Mesenchymal stem cell (in vitro differentiated cells and primary cell): Measurements from ENCODE around the gene HIVEP3.

Source experiments
- DNase-seq: peaks from one replicate; pipeline ENCODE4 v3.0.0-alpha.2; 2013
- H2AFZ ChIP-seq: one replicate; pipeline ENCODE4 v1.6.1; 2013; ENCODE audit warnings: low read depth, mild to moderate bottlenecking, control low read depth, inconsistent platforms, low read length, moderate library complexity
- H2AK5ac ChIP-seq: 2 replicates; pipeline ENCODE4 v1.6.1; 2013; ENCODE audit warnings: low read length, moderate library complexity, mild to moderate bottlenecking, inconsistent platforms; ENCODE audit not compliant: severe bottlenecking
- H2BK120ac ChIP-seq: one replicate; pipeline ENCODE4 v1.6.1; 2013; ENCODE audit warnings: low read depth, mild to moderate bottlenecking, inconsistent platforms, low read length, moderate library complexity
- H2BK12ac ChIP-seq, 2 experiments: one replicate each; pipeline ENCODE4 v1.6.1; 2013; ENCODE audit warnings: inconsistent platforms in 2 of 2, low read length in 2 of 2, mild to moderate bottlenecking in 2 of 2, moderate library complexity in 2 of 2, control low read depth in 1 of 2
- H2BK15ac ChIP-seq: one replicate; pipeline ENCODE4 v1.6.1; 2013; ENCODE audit warnings: mild to moderate bottlenecking, low read depth, inconsistent platforms; ENCODE audit not compliant: poor library complexity, severe bottlenecking
- H2BK5ac ChIP-seq: 2 replicates; pipeline ENCODE4 v1.6.1; 2013; ENCODE audit warnings: low read depth, mild to moderate bottlenecking, low read length, control low read depth, inconsistent platforms; ENCODE audit not compliant: poor library complexity, severe bottlenecking
- H3K14ac ChIP-seq, 2 experiments: one replicate each; pipeline ENCODE4 v1.6.1; 2013; ENCODE audit warnings: inconsistent platforms in 2 of 2, low read length in 2 of 2, control low read depth in 1 of 2, mild to moderate bottlenecking in 1 of 2, moderate library complexity in 1 of 2
- H3K18ac ChIP-seq, 2 experiments: one replicate each; pipeline ENCODE4 v1.6.1; 2013; ENCODE audit warnings: inconsistent platforms in 2 of 2, low read length in 2 of 2, control low read depth in 1 of 2, low read depth in 1 of 2, mild to moderate bottlenecking in 1 of 2
- H3K23ac ChIP-seq, 2 experiments: one replicate each; pipeline ENCODE4 v1.6.1; 2013; ENCODE audit warnings: inconsistent platforms in 2 of 2, low read length in 2 of 2, mild to moderate bottlenecking in 2 of 2, moderate library complexity in 2 of 2, control low read depth in 1 of 2
- H3K27ac ChIP-seq: 2 replicates; pipeline ENCODE4 v1.5.1; 2013; ENCODE audit warnings: mild to moderate bottlenecking, moderate library complexity, low read length, control low read depth, inconsistent platforms; ENCODE audit not compliant: poor library complexity, severe bottlenecking
- H3K27me3 ChIP-seq, 2 experiments: 2 replicates each; pipeline versions ENCODE4 v1.6.1 to v1.7.0; 2013; ENCODE audit warnings: low read length in 2 of 2, mild to moderate bottlenecking in 2 of 2, moderate library complexity in 2 of 2, control low read depth in 1 of 2, inconsistent platforms in 1 of 2; ENCODE audit not compliant: control insufficient read depth in 1 of 2, insufficient read depth in 1 of 2
- H3K36me3 ChIP-seq, 2 experiments: 2 replicates each; pipeline versions ENCODE4 v1.6.1 to v1.7.0; 2013; ENCODE audit warnings: low read length in 2 of 2, control low read depth in 1 of 2, inconsistent platforms in 1 of 2, low read depth in 1 of 2, mild to moderate bottlenecking in 1 of 2; ENCODE audit not compliant: insufficient read depth in 2 of 2, control insufficient read depth in 1 of 2
- H3K4ac ChIP-seq, 2 experiments: one replicate each; pipeline ENCODE4 v1.6.1; 2013; ENCODE audit warnings: inconsistent platforms in 2 of 2, low read length in 2 of 2, mild to moderate bottlenecking in 2 of 2, moderate library complexity in 2 of 2, control low read depth in 1 of 2, low read depth in 1 of 2
- H3K4me1 ChIP-seq: 2 replicates; pipeline ENCODE4 v1.6.1; 2013; ENCODE audit warnings: low read depth, low read length, control low read depth; ENCODE audit not compliant: control insufficient read depth, insufficient read depth
- H3K4me2 ChIP-seq: 2 replicates; pipeline ENCODE4 v1.6.1; 2013; ENCODE audit warnings: low read length, mild to moderate bottlenecking, inconsistent platforms; ENCODE audit not compliant: poor library complexity, severe bottlenecking
- H3K4me3 ChIP-seq, 2 experiments: 2 replicates each; pipeline versions ENCODE4 v1.5.1 to v1.7.0; 2013; ENCODE audit warnings: low read length in 2 of 2, mild to moderate bottlenecking in 2 of 2, control low read depth in 1 of 2, low read depth in 1 of 2; ENCODE audit not compliant: insufficient read depth in 1 of 2
- H3K79me1 ChIP-seq: replicated peaks from 2 replicates; pipeline ENCODE4 v1.6.1; 2013; ENCODE audit warnings: mild to moderate bottlenecking, control low read depth, low read length, inconsistent platforms; ENCODE audit not compliant: poor library complexity, severe bottlenecking
- H3K9ac ChIP-seq: 2 replicates; pipeline ENCODE4 v1.7.0; 2013; ENCODE audit warnings: mild to moderate bottlenecking, low read length, moderate library complexity
- H3K9me3 ChIP-seq: 2 replicates; pipeline ENCODE4 v1.7.0; 2013; ENCODE audit warnings: mild to moderate bottlenecking, low read length; ENCODE audit not compliant: control insufficient read depth
- H4K8ac ChIP-seq: one replicate; pipeline ENCODE4 v1.6.1; 2013; ENCODE audit warnings: inconsistent platforms, mild to moderate bottlenecking, low read length, moderate library complexity
- H4K91ac ChIP-seq: one replicate; pipeline ENCODE4 v1.6.1; 2013; ENCODE audit warnings: mild to moderate bottlenecking, low read length, inconsistent platforms
- WGBS: methylation state at CpG from one replicate; pipeline ENCODE4 v1.1.7; 2013; ENCODE audit warnings: mixed read lengths; 5-methylcytosine and 5-hydroxymethylcytosine counted together

Gene HIVEP3

GRCh38 chr1:41816061-41816460 lies 102.7 kb downstream of the HIVEP3 start:
- Histone ChIP-seq H3K23ac (peak overlapping the region in 1 of 2 experiments; percentile 53), H3K4ac (no peak overlapping the region), H3K79me1 (peaks cover 19% of the 10 kb centered on the region), H3K4me2 (no peak overlapping the region), H2BK15ac (no peak overlapping the region), H3K4me3 (no peak overlapping the region), H3K18ac (no peak overlapping the region), H3K9me3 (no peaks in the 10 kb centered on the region), H2AFZ (no peak overlapping the region), H3K27ac (no peak overlapping the region), H4K91ac (no peak overlapping the region), H3K9ac (no peak overlapping the region), H2BK5ac (no peak overlapping the region), H4K8ac (no peak overlapping the region), H3K36me3 (no peaks in the 10 kb centered on the region), H3K4me1 (peaks cover 13% of the 10 kb centered on the region), H2AK5ac (no peak overlapping the region), H2BK120ac (no peak overlapping the region), H3K14ac (no peak overlapping the region), H2BK12ac (no peak overlapping the region), H3K27me3 (peaks cover 0 to 3% of the 10 kb centered on the region in 2 experiments)
- no peak for DNase-seq
- WGBS, result 76% methylated on average over 3 of the region's 3 CpGs

GRCh38 chr1:41813755-41814745 lies 104.7 kb downstream of the HIVEP3 start:
- H3K4ac ChIP-seq, result no peak overlapping the region
- H3K27ac ChIP-seq, result no peak overlapping the region
- no peak overlapping the region for H3K4me2 ChIP-seq
- peaks cover 0 to 3% of the 10 kb centered on the region in 2 experiments for H3K27me3 ChIP-seq
- H2BK5ac ChIP-seq, result no peak overlapping the region
- H3K23ac ChIP-seq, result no peak overlapping the region
- peaks cover 19% of the 10 kb centered on the region for H3K79me1 ChIP-seq
- H2BK120ac ChIP-seq, result no peak overlapping the region
- H3K4me3 ChIP-seq, result no peak overlapping the region
- peak; percentile 12 for DNase-seq
- H4K8ac ChIP-seq, result no peak overlapping the region
- 98% methylated on average over 9 of the region's 9 CpGs for WGBS
- peaks cover 13% of the 10 kb centered on the region for H3K4me1 ChIP-seq
- H2AK5ac ChIP-seq, result no peak overlapping the region
- H3K9me3 ChIP-seq, result no peaks in the 10 kb centered on the region
- no peak overlapping the region for H2AFZ ChIP-seq
- H3K14ac ChIP-seq, result peak overlapping the region in 1 of 2 experiments; percentile 26
- no peaks in the 10 kb centered on the region for H3K36me3 ChIP-seq
- peak overlapping the region in 1 of 2 experiments; percentile 51 for H2BK12ac ChIP-seq
- no peak overlapping the region for H2BK15ac ChIP-seq
- H4K91ac ChIP-seq, result peak overlapping the region; percentile 15
- peak overlapping the region in 1 of 2 experiments; percentile 37 for H3K18ac ChIP-seq
- no peak overlapping the region for H3K9ac ChIP-seq

GRCh38 chr1:41813226-41813625 lies 105.5 kb downstream of the HIVEP3 start:
- Histone ChIP-seq H3K4me1 (peaks cover 13% of the 10 kb centered on the region), H3K27ac (no peak overlapping the region), H2AK5ac (peak overlapping the region; percentile 34), H3K36me3 (no peaks in the 10 kb centered on the region), H3K27me3 (peaks cover 0 to 3% of the 10 kb centered on the region in 2 experiments), H2BK120ac (no peak overlapping the region), H4K8ac (peak overlapping the region; percentile 28), H3K9ac (no peak overlapping the region), H3K9me3 (no peaks in the 10 kb centered on the region), H4K91ac (no peak overlapping the region), H3K14ac (peak overlapping the region in 1 of 2 experiments; percentile 18), H2BK12ac (peak overlapping the region in 1 of 2 experiments; percentile 37), H3K4me3 (peak overlapping the region in 1 of 2 experiments; percentile 23), H3K79me1 (peaks cover 20% of the 10 kb centered on the region), H3K4me2 (no peak overlapping the region), H2BK5ac (no peak overlapping the region), H3K23ac (no peak overlapping the region), H3K18ac (peak overlapping the region; percentile 47 to 77), H3K4ac (no peak overlapping the region), H2BK15ac (peak overlapping the region; percentile 31), H2AFZ (no peak overlapping the region)
- no peak for DNase-seq
- over 99% methylated on average over 5 of the region's 5 CpGs for WGBS

GRCh38 chr1:41812453-41812852 lies 106.3 kb downstream of the HIVEP3 start:
- Histone ChIP-seq H4K91ac (no peak overlapping the region), H2AK5ac (no peak overlapping the region), H3K14ac (no peak overlapping the region), H3K9ac (peak overlapping the region; percentile 71), H2BK12ac (no peak overlapping the region), H3K23ac (no peak overlapping the region), H3K4me2 (no peak overlapping the region), H3K36me3 (no peaks in the 10 kb centered on the region), H3K9me3 (no peaks in the 10 kb centered on the region), H3K18ac (no peak overlapping the region), H2BK15ac (peak overlapping the region; percentile 73), H4K8ac (peak overlapping the region; percentile 12), H3K27ac (no peak overlapping the region), H2BK120ac (no peak overlapping the region), H2AFZ (no peak overlapping the region), H3K79me1 (peaks cover 19% of the 10 kb centered on the region), H3K4ac (no peak overlapping the region), H3K27me3 (no peaks in the 10 kb centered on the region), H3K4me1 (peaks cover 13% of the 10 kb centered on the region), H2BK5ac (no peak overlapping the region), H3K4me3 (peak overlapping the region in 1 of 2 experiments; percentile 25)
- peak; percentile 95 for DNase-seq
- WGBS, result 8% methylated on average over 2 of the region's 2 CpGs
